ENCODE results near the gene LINC00632.

The LINC00632 gene

DNA sequence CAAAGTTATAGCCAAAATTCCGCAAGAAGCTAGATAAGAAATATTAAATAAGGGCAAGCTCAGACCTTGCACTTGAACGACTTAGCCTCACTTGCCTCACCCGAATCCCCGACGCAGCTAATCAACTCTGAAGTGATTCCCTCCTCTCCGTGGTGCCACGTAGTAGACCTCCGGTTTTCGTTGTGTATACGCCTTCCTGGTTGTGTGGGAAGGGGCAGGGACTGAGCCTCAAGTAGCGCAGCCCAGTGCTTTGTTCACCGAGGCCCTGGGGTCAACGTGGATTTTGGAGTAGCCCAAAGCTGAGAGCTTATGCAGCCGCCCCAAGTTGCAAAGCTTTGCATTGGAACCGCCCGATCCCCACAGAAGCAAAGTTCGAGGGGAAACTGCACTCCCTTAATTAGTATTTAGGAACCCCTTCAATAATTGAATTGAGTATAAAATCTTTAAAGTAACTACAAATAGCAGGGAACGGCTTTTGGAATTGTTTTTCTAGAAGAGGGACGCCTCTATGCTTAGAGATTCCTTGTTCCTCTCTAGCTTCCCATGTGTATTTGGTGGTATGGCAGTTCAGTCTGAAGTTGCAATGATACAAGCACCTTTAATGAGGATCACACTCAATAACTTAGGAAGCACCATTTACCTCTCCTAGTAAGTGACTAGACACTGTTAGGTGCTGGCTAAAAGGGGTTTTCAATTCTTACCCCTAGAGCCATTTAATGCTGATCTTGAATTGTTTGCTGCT is 55.7 kb downstream of the LINC00632 start:
- DNase-seq (ENCODE audit: low spot score), result no peak

- no peak for DNase-seq (ENCODE audit: low spot score)
These were observed 56.6 kb downstream of the LINC00632 start for GRCh38 chrX:140766024-140766611.

DNA sequence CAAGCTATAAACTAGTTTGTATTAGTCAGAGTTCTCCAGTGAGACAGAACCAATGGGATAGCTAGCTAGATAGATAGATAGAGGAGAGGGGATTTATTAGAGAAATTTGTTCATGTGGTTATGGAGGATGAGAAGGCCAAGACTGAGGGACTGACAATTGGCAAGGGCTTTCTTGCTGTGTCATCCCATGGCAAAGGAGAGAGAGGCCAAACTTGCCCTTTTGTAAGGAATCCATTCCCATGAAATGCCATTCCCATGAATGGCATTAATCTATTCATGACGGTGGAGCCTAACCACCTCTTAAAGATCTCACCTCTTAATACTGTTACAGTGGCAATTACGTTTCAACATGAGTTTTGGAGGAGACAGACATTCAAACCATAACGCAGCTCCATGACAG is 58.1 kb downstream of the LINC00632 start:
- DNase-seq (ENCODE audit: low spot score), result no peak

GRCh38 chrX:140775211-140775610 is 65.7 kb downstream of the LINC00632 start:
- no peak for DNase-seq (ENCODE audit: low spot score)

GRCh38 chrX:140776320-140776719 is 66.8 kb downstream of the LINC00632 start:
- no peak for DNase-seq (ENCODE audit: low spot score)

GRCh38 chrX:140794642-140795041 is 85.1 kb downstream of the LINC00632 start:
- DNase-seq (ENCODE audit: low spot score), result no peak

DNA sequence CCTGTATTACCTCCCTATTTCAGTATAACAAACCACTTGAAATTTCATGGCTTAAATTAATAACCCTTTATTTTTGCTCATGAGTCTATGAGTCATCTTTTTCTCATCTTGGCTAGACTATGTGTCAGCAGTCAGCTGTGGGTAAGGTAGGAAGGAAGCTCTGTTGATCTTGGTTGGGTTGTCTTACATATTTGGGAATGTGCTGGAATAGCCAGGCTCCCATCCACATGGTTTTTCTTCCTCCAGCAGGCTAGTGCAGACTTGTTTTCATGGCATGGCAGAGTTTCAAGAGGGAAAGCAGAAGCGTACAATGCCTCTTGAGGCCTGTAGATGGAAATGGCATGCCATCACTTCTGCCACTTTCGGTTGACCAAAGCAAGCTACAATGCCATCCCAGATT is 89.7 kb downstream of the LINC00632 start:
- DNase-seq (ENCODE audit: low spot score), result no peak

GRCh38 chrX:140804292-140804691 is 94.7 kb downstream of the LINC00632 start:
- DNase-seq (ENCODE audit: low spot score), result no peak

- DNase-seq (ENCODE audit: low spot score), result peak; percentile 8
These were observed 106.3 kb downstream of the LINC00632 start for GRCh38 chrX:140815868-140816267.

DNA sequence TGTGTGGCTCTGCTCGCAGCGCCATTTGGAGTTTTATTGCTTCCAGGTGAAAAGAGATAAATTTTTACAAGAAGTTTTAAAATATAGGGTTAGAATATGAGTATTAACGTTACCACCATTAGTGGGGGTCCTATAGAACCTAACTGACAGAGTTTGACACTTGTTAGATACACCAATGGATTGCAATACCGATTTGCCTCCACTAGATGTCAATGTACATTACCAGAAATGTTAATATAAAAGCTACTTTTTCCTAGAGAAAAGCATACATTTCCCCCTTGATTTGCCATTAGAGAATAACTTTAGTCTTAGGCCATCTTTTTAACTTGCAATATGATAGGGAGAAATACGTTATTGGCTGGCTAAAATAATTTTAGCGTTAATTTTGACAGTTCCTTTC is 108.4 kb downstream of the LINC00632 start:
- DNase-seq (ENCODE audit: low spot score), result peak; percentile 2

- DNase-seq (ENCODE audit: low spot score), result no peak
These were observed 111.7 kb downstream of the LINC00632 start for GRCh38 chrX:140821280-140821679.

DNA sequence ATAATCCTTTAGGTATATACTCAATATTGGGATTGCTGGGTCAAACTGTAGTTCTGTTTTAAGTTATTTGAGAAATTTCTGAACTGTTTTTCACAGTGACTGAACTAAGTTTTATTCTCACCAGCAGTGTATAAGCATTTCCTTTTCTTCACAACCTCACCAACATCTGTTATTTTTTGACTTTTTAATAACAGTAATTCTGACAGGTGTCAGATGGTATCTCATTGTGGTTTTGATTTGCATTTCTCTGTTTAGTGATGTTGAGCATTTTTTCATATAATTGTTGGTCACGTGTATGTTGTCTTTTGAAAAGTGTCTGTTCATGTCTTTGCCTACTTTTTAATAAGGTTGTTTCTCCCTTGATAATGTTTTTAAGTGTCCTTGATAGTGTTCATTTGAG is 112.6 kb downstream of the LINC00632 start:
- no peak for DNase-seq (ENCODE audit: low spot score)

DNA sequence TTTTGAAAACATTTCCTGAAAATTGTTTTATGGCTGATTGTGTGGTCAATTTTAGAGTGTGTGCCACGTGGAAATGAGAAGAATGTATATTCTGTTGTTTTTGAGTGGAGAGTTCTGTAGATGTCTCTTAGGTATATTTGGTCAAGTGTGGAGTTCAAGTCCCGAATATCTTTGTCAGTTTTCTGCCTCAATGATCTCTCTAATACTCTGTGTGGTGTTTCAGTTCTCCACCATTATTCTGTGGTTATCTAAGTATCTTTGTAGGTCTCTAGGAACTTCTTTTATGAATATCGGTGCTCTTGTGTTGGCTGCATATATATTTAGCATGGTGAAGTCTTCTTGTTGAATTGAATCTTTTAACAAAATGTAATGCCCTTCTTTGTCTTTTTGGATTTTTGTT is 113.3 kb downstream of the LINC00632 start:
- DNase-seq (ENCODE audit: low spot score), result no peak

DNA sequence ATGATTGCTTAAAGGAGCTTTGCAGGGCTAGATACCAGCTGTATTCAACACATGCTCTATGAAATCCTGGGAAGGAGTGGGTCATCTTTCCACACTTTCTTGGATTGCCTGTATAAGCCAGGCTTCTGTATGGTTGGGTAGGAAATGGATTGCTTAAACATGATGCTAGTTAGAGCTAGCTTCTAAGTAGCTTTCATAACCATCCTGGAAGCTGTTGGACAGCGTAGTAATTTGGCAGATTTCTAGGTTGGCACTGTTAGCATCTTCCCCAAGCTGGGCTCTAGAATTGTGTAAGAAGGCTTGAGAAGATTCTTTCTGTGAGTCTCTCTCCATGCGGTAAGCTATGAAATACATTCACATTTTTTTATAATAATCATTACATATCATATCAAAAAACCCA is 127.3 kb downstream of the LINC00632 start:
- no peak for DNase-seq (ENCODE audit: low spot score)
